GM15510 (cell line): ENCODE measurements around the gene HK1.

ENCODE experiments used
- POLR2A ChIP-seq: IDR thresholded peaks from 3 replicates; pipeline ENCODE4 v1.6.1; 2011; ENCODE audit warnings: borderline replicate concordance; ENCODE audit not compliant: insufficient read length; ENCODE audit errors: extremely low read depth

Gene HK1

DNA sequence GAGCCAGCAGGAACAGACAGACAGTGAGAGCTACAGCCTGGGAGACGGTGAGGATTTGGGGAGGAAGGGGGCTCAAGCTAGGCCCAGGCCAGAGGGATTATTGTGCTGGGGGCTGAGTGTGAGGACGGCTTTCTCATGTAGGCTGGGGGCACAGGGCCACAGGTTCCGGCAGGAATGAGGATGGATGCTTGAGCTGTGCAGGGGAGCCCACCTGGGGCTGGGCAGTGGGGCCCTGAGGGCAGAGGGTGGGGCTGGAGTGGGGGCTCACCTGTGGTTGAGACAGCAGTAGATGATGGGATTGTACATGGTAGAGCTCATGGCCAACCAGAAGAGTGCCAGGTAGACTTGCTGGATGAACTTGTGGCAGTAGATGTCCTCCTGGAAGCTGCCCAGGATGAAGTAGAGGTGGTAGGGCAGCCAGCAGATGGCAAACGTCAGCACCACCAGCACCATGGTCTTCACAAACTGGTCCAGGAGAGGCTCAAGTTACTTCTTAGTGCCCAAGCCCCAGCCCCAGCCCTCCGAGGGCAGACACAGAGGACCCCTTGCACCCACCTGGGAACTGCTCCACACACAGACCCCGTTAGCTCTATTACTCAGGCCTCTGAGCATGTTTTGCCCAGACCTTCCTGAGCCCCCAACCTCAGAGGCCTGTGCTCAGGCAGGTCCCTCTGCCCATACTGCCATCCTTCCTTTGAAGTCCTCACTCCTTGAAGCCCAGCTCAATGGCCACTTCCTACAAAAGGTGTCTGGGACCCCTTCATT lies 128.7 kb downstream of the HK1 start:
- TF ChIP-seq POLR2A: no peak

DNA sequence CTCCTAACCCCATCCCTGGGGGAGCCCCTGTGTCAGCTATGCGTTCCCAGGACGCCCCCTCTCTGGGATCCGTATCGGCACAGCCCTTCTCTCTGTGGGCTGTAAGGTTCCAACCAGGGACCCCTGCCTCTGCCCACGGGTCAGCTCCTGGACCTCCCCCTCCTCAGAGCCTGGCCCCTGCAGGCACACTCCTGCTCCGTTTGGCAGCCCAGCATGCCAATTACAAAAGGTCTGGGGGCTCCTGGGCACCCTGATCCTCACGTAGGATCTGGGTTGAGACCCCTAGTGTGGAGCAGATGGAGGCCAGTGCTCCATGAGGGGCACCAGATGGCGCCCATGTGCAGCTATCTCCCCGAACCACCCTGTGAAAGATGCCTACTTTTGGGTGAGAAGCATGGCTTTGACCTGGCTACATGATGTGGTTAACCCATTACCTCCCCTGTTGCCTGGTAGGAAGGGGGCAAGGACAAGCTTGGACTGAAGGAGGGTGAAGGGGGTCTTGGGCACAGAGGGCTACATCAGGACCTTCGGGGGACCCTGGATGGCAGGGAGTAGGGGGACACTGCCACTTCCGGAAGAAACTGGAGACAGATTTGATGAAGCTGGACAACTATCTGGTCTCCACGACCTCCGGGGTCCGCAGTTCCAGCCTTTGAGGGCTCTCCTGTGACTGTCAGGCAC lies 129.5 kb downstream of the HK1 start:
- no peak for TF ChIP-seq POLR2A

DNA sequence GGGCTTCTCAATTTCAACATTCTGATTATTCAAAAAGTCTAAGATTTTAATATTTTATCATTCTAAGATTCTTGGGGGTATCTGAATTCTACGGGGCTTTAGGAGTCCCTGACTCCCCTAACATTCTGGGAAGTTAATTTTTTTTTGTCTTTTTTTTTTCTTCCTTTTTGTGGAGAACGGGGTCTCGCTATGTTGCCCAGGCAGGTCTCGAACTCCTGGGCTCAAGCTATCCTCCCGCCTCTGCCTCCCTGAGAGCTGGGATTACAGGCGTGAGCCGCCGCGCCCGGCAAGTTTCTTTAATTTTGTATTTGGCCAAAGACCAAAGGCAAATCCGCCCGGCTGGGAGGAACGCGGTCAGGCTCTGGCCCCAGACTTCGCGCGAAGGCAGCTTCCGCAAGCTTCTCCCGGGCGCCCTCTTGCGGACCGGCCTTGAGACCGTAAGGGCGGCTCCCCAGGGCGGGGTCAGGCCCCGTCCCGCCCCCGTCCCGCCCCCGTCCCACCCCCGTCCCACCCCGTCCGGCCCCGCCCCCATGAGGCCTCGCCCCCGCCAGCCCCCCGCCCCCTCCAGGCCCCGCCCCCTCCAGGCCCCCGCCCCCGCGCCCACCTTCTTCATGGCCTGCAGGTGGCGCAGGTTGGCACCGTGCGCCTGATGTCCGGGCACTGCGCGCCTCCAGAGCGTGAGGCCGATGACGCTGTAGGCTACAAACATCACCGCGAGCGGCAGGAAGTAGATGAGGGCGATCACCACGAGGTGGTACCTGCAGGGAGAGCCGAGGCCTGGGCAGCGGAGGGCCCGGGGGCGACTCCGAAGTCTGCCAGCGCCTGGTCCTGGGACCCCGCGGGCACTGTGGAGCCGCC lies 130.3 kb downstream of the HK1 start:
- TF ChIP-seq POLR2A: peak; percentile 41

DNA sequence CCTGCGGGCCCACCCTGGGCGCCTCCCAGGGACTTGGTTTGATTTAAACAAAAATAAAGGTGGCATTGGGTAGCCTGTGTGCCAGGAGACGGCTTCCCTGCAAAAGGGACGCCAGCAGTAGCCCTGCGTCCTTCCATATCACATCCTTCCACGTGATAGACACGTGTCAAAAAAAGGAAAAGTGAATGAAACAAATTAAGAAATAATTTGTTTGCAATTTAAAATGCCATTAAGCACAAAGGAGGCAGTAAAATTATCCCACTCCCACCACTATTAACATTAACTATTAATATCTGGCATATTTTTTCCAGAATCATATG lies 130.8 kb downstream of the HK1 start:
- TF ChIP-seq POLR2A: no peak

DNA sequence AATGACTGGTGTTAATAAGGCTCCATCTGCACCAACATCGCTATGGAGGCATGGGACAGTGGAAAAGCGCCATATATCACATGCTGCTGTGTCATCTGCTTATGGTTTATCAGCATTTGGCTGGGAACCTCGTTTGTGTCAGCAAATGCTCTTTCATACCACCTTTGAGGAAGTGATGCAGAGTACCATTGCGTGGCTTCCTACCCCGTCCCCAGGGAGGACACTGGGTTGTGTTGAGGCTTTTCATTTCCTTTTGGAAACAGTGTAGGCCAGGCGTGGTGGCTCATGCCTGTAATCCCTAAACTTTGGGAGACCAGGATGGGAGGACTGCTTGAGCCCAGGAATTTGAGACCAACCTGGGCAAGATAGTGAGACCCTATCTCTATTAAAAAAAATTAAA lies 131.7 kb downstream of the HK1 start:
- TF ChIP-seq POLR2A: no peak

DNA sequence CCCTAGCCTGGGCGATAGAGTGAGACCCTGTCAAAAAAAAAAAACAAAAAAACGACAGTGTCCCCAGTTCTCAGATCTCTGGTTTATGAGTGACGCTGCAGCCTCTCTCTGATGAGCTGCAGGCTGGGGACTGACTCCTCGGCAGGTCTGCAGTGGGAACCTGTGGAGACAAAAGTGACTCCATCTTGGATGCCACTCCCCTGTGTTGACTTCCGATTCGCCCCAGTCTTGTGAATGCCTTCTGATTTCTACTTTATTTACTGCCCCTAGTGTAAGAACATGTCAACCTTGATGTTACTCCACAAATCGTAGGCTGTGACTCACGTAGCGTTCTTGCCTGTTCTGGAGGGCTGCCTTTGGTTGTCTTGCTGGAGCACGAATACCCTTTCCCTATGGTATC lies 132.2 kb downstream of the HK1 start:
- no peak for TF ChIP-seq POLR2A

DNA sequence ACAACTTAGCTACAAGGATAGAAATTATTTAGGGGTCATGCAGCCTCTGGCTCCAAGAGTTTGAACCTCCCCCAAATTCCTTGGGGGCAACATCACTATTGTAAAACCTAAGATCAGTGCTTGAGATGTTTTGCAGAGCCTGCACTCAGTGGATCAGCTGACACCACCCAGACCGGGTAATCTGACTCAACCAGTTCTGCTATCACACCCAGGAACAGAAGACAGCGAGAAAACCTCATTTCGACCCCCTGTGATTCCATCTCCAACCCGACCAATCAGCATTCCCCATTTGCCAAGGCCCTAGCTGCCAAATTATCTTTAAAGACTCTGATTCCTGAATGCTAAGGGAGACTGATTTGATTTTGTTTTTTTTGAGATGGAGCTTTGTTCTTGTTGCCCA lies 133.2 kb downstream of the HK1 start:
- no peak for TF ChIP-seq POLR2A

DNA sequence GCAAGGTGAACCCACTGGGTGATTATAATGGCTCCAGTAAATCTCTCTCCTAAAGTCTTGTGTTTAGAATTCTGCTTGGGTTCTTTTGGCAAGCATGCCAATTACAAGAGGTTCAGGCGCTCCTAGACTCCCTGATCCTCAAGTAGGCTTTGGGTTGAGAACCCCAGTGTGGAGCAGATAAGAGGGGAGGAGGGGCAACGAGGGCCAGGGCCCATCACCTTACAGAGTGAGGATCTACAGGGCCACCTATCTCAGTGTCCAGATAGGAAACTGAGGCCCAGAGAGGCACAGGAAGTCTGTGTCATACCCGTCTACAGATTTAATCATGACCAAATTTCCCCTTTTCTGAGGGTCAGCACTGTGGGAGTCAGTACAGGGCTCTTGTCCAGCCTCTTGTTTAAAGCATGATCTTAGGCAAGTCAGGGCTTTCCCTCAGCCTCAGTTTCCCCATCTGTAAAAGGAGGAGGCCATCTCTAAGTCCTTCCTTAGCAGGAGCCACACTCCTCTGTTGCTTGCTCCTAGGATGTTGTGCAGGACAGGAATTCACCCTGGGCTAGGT lies 134.0 kb downstream of the HK1 start:
- TF ChIP-seq POLR2A: no peak

DNA sequence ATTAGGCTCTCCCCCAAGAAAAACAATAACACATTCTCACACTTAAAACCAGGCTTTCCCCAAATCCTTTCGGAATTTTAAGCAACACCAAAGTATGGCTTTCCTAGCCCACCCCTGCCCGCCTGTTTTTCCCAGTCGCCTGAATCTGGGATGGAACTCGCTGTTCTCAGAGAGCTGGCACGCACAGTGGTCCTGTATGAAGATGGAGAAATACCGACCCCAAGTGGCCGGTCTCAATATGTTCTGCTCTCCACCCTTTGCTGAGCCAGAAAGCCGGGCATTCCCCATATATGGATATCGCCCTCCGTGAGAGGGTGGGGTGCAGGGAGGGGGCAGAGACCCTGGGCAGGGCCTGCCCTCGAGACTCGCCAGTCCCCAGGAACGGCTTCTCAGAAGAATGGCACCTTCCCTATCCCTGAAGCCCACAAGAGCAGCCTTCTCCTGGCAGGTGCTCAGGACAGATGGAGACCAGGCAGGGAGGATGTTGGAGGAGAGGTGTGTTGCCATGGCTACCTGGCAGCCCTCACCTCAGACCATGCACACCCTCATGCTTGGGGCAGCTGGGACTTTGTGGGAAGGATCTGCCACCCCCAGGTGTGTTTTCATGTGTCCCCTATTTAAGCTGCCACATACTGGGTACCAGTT lies 135.0 kb downstream of the HK1 start:
- no peak for TF ChIP-seq POLR2A

DNA sequence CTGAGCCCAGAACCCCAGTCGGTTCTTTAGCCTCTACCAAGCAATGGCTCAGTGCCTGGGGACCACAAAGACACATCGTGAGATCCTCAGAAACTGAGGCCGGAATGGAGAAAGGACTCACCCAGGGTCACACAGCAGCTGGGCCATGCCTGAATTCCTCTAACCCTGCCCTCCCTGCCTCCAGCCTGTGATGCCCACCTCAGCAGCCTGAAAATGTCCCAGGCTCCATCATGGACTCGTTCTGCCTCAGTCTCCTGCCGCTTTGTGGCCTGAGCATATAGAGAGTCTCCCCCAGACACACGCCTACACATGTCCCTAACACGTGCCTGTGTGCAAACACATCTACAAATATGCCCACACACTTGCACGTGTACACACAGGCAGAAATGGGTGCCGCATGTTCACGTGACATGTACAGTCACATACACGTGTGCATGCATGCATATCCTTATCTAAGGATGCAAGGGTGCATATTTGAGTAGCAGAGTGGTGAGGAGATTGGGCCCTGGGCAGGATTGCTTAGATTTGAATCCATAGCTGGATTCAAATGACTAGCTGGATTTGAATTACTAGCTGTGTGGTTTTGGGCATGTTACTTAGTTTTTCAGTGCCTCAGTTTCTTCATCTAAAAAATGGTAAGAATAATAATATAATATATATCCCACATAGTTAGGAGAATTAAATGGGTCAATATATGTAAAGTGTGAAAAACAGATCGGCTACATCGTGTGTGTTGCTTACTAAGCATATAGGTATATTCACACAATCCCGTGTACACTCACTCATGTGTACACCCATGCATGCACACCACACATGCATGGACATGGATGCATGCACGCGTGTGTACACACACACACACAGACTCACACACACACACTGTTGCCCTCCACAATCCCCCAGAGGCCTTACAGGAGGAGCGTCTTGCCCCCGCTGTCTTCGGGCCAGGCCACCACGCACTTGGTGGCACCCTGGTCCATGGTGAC lies 136.0 kb downstream of the HK1 start:
- no peak for TF ChIP-seq POLR2A

DNA sequence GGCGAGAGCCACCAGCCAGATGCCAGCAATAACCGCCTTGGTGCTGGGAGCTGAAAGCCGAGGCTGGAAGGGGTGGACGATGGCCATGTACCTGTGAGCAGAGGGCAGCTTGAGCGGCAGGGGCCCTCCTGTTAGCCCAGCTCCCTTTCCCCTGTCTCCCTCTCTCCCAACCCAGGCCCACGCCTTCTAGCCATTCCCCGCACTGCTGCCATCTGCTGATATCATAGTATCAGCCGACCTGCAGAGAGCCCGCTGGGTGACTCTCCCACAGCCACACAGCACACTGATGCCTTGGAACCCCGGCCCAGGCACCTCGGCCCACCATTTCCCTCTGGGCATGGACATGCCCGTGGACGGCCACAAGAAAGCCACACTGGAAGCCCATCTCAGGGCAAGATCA lies 136.8 kb downstream of the HK1 start:
- TF ChIP-seq POLR2A: no peak

DNA sequence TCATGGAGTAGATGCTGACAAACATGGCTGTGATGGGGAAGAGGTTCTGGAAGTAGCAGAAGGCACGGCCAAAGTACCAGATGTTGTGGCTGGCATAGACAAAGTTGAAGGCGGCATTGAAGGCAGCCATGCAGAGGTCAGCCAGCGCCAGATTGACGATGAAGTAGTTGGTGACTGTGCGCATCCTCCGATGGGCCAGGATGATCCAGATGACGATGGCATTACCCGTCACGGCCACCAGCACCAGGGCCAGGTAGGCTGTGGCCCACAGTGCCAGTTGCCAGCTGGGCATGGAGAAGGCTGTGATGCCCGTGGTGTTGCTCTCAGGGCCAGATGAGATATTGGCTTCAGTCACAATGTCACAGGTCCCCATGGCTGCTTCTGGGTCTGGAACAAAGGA lies 137.7 kb downstream of the HK1 start:
- TF ChIP-seq POLR2A: no peak

DNA sequence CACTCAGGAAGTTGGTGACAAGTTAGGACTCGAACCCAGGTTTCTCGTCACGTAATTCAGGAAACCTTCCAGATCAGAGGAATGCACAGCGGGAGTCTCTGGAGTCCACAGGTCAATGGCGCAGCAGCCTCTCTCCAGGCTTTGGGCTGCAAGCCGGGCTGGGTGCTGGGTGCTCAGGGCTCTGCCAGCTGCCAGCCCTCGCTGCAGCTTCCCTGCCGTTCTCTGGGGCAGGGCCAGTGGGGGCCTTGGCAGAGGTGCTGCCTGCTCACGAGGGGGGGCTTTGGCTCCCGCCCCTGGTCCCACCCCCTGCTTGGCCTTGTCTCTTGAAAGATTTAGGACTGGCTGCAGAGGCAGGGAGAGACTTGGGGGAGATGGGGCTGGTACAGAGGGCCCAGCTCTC lies 138.4 kb downstream of the HK1 start, which contains the start of gene TACR2:
TSS of gene TACR2 (minus strand) at position 224 of the 400 bp plus-strand sequence. CDS start 595 bp downstream, outside the sequence.
- TF ChIP-seq POLR2A: no peak
